Measurements from ENCODE around the gene TTC9C. TPM values are rescaled to one million over a fixed set of nuclear protein-coding genes. Genes with fewer than 3 reads are reported as not detected.

TTC9C gene
- total and polyA plus RNA-seq, 2 of the 13 experiments (the other 11 are each of a cell fraction or from before 2014, with no cell fraction given) = 28.0 to 36.4 TPM

DNA sequence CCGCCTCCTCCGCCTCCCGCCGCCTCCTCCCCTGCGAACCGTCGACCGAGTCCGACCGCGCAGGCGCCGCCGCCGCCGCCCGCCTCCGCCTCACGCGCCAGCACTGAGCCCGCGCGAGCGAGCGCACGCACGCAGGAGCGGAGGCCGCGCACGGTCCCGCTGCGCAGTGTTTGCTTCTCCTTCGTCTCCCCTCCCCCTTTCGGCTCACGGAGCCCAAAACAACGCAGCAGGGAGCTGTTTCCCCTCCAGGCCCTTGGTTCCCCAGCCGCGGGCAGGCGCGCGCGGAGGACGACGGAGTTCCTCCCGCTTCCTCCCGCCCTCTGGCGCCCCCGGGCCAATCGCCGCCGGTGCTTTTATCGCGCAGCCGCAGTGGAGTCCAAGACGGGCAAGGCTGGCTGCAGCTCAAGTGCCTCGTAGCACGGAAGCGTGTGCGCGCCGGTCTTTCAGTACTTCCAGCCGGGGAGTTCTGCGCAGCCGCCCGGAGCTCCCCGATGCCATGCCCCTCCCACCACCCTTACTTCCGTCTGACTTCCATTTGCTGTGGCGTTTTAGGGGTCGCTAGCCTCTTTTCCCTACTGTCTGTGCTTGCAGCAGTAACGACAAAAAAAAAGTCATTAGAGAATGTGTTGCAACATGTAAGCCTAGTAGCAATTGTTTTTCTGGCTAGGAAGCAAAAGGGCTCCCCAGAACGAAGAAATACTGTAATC, 968 bp upstream of the TTC9C start, which contains the start of gene HNRNPUL2 (continued):
- TF ChIP-seq, protein P1, sequence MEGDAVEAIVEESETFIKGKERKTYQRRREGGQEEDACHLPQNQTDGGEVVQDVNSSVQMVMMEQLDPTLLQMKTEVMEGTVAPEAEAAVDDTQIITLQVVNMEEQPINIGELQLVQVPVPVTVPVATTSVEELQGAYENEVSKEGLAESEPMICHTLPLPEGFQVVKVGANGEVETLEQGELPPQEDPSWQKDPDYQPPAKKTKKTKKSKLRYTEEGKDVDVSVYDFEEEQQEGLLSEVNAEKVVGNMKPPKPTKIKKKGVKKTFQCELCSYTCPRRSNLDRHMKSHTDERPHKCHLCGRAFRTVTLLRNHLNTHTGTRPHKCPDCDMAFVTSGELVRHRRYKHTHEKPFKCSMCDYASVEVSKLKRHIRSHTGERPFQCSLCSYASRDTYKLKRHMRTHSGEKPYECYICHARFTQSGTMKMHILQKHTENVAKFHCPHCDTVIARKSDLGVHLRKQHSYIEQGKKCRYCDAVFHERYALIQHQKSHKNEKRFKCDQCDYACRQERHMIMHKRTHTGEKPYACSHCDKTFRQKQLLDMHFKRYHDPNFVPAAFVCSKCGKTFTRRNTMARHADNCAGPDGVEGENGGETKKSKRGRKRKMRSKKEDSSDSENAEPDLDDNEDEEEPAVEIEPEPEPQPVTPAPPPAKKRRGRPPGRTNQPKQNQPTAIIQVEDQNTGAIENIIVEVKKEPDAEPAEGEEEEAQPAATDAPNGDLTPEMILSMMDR (CRISPR knock-in tag; IDR thresholded peaks at IDR 0.05) = peak; percentile 33
- 0 out of 2 replicates have a peak, but pooled peaks have one; percentile 68 for TF ChIP-seq PCBP1 (IDR thresholded peaks at IDR 0.05; ENCODE audit: borderline replicate concordance, low read depth, low read length)
- TF ChIP-seq, protein P2, sequence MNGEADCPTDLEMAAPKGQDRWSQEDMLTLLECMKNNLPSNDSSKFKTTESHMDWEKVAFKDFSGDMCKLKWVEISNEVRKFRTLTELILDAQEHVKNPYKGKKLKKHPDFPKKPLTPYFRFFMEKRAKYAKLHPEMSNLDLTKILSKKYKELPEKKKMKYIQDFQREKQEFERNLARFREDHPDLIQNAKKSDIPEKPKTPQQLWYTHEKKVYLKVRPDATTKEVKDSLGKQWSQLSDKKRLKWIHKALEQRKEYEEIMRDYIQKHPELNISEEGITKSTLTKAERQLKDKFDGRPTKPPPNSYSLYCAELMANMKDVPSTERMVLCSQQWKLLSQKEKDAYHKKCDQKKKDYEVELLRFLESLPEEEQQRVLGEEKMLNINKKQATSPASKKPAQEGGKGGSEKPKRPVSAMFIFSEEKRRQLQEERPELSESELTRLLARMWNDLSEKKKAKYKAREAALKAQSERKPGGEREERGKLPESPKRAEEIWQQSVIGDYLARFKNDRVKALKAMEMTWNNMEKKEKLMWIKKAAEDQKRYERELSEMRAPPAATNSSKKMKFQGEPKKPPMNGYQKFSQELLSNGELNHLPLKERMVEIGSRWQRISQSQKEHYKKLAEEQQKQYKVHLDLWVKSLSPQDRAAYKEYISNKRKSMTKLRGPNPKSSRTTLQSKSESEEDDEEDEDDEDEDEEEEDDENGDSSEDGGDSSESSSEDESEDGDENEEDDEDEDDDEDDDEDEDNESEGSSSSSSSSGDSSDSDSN (CRISPR knock-in tag; IDR thresholded peaks at IDR 0.05) = peak; percentile 51
- TF ChIP-seq TBL1XR1 (IDR thresholded peaks at IDR 0.05; ENCODE audit: borderline replicate concordance, low read length, partially characterized antibody) = no peak
- TF ChIP-seq ZNF768 (CRISPR knock-in tag; IDR thresholded peaks at IDR 0.05) = peak; percentile 81
- TF ChIP-seq, protein P3, sequence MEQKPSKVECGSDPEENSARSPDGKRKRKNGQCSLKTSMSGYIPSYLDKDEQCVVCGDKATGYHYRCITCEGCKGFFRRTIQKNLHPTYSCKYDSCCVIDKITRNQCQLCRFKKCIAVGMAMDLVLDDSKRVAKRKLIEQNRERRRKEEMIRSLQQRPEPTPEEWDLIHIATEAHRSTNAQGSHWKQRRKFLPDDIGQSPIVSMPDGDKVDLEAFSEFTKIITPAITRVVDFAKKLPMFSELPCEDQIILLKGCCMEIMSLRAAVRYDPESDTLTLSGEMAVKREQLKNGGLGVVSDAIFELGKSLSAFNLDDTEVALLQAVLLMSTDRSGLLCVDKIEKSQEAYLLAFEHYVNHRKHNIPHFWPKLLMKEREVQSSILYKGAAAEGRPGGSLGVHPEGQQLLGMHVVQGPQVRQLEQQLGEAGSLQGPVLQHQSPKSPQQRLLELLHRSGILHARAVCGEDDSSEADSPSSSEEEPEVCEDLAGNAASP (CRISPR knock-in tag; IDR thresholded peaks at IDR 0.05; ENCODE audit: borderline replicate concordance) = peak; percentile 63; the same call in 1 of the 2 replicates
- TF ChIP-seq, protein P4, sequence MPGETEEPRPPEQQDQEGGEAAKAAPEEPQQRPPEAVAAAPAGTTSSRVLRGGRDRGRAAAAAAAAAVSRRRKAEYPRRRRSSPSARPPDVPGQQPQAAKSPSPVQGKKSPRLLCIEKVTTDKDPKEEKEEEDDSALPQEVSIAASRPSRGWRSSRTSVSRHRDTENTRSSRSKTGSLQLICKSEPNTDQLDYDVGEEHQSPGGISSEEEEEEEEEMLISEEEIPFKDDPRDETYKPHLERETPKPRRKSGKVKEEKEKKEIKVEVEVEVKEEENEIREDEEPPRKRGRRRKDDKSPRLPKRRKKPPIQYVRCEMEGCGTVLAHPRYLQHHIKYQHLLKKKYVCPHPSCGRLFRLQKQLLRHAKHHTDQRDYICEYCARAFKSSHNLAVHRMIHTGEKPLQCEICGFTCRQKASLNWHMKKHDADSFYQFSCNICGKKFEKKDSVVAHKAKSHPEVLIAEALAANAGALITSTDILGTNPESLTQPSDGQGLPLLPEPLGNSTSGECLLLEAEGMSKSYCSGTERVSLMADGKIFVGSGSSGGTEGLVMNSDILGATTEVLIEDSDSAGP (CRISPR knock-in tag; IDR thresholded peaks at IDR 0.05; ENCODE audit: borderline replicate concordance) = no peak; the same call in 1 of the 2 replicates
- TF ChIP-seq REPIN1 (CRISPR knock-in tag; IDR thresholded peaks at IDR 0.05; ENCODE audit: borderline replicate concordance, low read depth) = peak; percentile 73; the same call in 1 of the 2 replicates
- TF ChIP-seq ARHGAP35 (CRISPR knock-in tag; IDR thresholded peaks at IDR 0.05; ENCODE audit: borderline replicate concordance) = peak; percentile 89; the same call in 1 of the 2 replicates
- peak; percentile 53; the same call in 1 of the 2 replicates for TF ChIP-seq RAD21 (CRISPR knock-in tag; IDR thresholded peaks at IDR 0.05)
- no peak for TF ChIP-seq ZNF577 (CRISPR knock-in tag; IDR thresholded peaks at IDR 0.05; ENCODE audit: borderline replicate concordance, low read depth)
- TF ChIP-seq, protein P5, sequence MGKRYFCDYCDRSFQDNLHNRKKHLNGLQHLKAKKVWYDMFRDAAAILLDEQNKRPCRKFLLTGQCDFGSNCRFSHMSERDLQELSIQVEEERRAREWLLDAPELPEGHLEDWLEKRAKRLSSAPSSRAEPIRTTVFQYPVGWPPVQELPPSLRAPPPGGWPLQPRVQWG (CRISPR knock-in tag; IDR thresholded peaks at IDR 0.05; ENCODE audit: borderline replicate concordance, low read depth) = no peak
- TF ChIP-seq ARNTL (CRISPR knock-in tag; IDR thresholded peaks at IDR 0.05) = peak; percentile 57; the same call in 1 of the 2 replicates
- TF ChIP-seq, protein P6, sequence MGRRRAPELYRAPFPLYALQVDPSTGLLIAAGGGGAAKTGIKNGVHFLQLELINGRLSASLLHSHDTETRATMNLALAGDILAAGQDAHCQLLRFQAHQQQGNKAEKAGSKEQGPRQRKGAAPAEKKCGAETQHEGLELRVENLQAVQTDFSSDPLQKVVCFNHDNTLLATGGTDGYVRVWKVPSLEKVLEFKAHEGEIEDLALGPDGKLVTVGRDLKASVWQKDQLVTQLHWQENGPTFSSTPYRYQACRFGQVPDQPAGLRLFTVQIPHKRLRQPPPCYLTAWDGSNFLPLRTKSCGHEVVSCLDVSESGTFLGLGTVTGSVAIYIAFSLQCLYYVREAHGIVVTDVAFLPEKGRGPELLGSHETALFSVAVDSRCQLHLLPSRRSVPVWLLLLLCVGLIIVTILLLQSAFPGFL (CRISPR knock-in tag; IDR thresholded peaks at IDR 0.05) = peak; percentile 78; the same call in 1 of the 2 replicates
- peak; percentile 92 for TF ChIP-seq ZNF564 (CRISPR knock-in tag; IDR thresholded peaks at IDR 0.05)
- TF ChIP-seq, protein P7, sequence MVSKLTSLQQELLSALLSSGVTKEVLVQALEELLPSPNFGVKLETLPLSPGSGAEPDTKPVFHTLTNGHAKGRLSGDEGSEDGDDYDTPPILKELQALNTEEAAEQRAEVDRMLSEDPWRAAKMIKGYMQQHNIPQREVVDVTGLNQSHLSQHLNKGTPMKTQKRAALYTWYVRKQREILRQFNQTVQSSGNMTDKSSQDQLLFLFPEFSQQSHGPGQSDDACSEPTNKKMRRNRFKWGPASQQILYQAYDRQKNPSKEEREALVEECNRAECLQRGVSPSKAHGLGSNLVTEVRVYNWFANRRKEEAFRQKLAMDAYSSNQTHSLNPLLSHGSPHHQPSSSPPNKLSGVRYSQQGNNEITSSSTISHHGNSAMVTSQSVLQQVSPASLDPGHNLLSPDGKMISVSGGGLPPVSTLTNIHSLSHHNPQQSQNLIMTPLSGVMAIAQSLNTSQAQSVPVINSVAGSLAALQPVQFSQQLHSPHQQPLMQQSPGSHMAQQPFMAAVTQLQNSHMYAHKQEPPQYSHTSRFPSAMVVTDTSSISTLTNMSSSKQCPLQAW (CRISPR knock-in tag; IDR thresholded peaks at IDR 0.05) = peak; percentile 85
